Posterior vena cava (tissue), 2 donors: ENCODE results near the gene AP2A2. TPM values are rescaled to one million over a fixed set of nuclear protein-coding genes. Genes with fewer than 3 reads are reported as not detected.
A peak's percentile ranks its signal among the peaks of the same experiment; 100 is the strongest.

Experiments
- DNase-seq: peaks from one replicate; pipeline ENCODE4 v3.0.0-alpha.2; 2020; ENCODE audit warnings: low spot score
- intact Hi-C, 2 donors: fragments of 100-400 bp; cut with DNase I; formaldehyde crosslinking; loops; one replicate each; pipeline versions ENCODE4 v1.14.1 to v1.14.2; 2022 to 2023
- total RNA-seq, 2 donors: library from RNA; stranded (reverse); fragmentation: NEBNext Ultra II Directional; extraction: Animal tissue kit (Norgen Biotek cat#: 25700); gene quantifications; one replicate each; pipeline ENCODE4 v1.2.1, GENCODE V29; 2021
- donor health status: DM: yes; HTN: yes; CAD: no.
- donor health status: DM: yes; HTN: yes; CAD: no.

The AP2A2 gene
- total RNA-seq, 2 donors from 2014 or later = 83.5 to 117 TPM

- intact Hi-C loops = loop anchor here in 1 of 2 donors (10.0 kb wide), 1 partner anchor 177 kb away; no protein-coding TSS in a partner anchor
- DNase-seq = peak; percentile 73
Measured at GRCh38 chr11:1041936-1042608, 116.4 kb downstream of the AP2A2 start.

- peak; percentile 76 for DNase-seq
- intact Hi-C loops = loop anchor here in 1 of 2 donors (10.0 kb wide), 1 partner anchor 178 kb away; no protein-coding TSS in a partner anchor
Measured at GRCh38 chr11:1042626-1043562, 117.2 kb downstream of the AP2A2 start.

GRCh38 chr11:1043563-1044096 is 118.0 kb downstream of the AP2A2 start:
- intact Hi-C loops = loop anchor here in 1 of 2 donors (10.0 kb wide), 1 partner anchor 179 kb away; no protein-coding TSS in a partner anchor
- peak; percentile 69 for DNase-seq

- DNase-seq = no peak
Measured at GRCh38 chr11:1044160-1044559, 118.5 kb downstream of the AP2A2 start.

GRCh38 chr11:1047595-1048156 is 122.0 kb downstream of the AP2A2 start:
- DNase-seq = no peak
- intact Hi-C loops = loop anchor here in 1 of 2 donors (10.0 kb wide), 1 partner anchor 183 kb away; no protein-coding TSS in a partner anchor

More at GRCh38 chr11:1044160-1044559, 118.5 kb downstream of the AP2A2 start:
- intact Hi-C loops = loop anchor here in 1 of 2 donors (10.0 kb wide), 1 partner anchor 179 kb away; no protein-coding TSS in a partner anchor

DNA sequence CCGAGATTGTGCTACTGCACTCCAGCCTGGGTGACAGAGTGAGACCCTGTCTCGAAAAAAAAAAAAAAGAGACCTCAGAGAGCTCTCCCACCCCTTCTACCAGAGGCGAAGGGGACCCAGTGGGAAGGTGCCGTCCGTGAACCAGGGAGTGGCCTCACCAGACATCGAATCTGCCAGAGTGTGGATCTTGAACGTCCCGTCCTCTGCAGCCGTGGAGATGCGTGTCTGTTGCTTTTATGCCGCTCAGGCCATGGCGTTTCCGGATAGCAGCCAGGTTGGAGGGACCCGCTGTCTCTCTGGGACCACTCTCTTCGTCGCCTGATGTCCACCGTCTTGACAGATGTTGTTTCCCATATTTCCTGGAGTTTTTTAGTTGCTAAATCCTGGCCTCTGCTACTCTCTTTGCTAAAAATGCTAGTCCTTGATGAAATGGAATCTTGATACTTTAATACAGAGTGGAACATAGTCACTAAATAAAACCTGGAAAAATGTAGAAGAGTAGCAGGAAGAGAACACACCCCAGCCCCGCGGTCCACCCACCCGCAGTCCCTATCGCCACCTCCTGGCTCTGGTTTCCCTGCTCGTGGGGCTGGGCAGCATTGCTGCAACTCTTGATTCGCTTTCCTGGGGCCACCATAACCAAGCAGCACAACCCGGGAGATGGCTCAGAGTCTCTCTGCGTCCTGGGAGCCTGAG is 122.9 kb downstream of the AP2A2 start:
- no peak for DNase-seq
- intact Hi-C loops = loop anchor here in 1 of 2 donors (10.0 kb wide), 1 partner anchor 184 kb away; no protein-coding TSS in a partner anchor

- DNase-seq = no peak
- intact Hi-C loops = loop anchor here in 1 of 2 donors (10.0 kb wide), 1 partner anchor 184 kb away; no protein-coding TSS in a partner anchor
Measured at GRCh38 chr11:1049071-1049405, 123.4 kb downstream of the AP2A2 start.

- intact Hi-C loops = loop anchor here in 1 of 2 donors (10.0 kb wide), 1 partner anchor 185 kb away; no protein-coding TSS in a partner anchor
- DNase-seq = peak; percentile 82
Measured at GRCh38 chr11:1049431-1049891, 123.8 kb downstream of the AP2A2 start.

DNA sequence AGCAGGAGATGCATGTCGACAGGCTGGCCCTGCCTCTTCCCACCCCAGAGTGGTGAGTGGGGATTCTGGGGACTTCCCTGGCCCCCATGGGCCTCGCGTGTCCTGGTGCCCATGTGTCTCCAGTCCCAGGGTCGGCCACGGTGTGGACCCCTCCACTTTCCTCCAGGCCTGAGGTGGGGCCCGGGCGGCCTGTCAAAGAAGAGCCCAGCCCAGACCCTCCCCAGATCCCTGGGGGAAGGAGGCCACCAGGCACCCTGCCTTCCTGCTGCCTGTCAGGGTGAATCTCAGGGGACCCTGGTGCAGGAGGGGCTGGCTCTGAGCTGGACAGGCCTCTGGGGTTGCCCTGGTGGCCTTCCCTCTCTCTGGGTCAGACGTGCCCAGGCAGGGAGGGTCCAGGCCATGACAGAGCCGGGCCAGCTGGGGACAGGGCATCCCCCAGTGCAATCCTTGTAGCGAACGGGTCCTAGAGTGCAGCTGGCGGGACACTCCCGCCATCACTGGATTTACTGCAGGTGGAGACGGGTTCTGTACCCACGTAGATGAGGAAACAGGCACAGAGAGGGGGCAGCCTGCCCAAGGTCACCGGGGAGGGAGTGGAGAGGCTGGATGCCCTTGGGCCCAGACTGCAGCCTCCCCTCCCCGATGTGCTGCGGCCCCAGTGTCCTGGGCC is 124.4 kb downstream of the AP2A2 start:
- DNase-seq = peak; percentile 80
- intact Hi-C loops = loop anchor here (5.0 to 10.0 kb wide), 2 partner anchors 185 to 198 kb away; no protein-coding TSS in a partner anchor

DNA sequence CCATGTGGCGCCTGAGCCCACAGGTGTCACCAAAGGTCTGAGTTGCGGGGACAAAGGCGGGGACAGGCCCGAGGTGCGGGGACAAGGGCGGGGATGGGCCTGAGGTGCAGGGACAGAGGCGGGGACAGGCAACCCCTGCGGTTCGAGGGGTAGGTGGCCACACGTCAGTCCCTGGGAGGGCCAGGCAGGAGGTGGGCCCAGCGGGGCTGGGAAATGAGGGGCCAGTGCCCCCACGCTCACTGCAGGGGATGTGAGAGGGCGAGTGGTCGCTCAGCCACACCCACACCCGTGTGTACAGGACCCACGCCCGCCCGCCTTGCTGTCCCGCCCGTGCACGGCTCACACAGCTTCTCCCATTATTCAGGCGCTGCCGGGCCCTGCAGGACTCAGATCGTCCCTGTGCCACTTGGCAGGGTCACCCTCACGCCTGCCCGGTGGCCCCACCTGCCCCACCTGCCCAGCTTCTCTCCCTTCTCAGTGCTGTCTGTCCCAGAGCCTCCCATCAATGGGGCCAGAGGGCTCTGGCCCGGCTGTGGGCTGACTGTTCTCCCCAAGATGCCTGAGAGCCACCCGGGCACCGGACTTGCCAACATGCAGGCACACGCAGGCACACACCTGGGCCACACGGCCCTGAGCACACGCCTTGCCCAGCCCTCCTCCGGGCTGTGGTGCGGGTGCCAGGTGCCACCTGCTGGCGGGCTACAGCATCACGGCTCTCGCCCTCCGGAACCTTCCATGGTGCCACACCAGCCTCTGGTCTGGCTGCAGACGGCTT is 125.1 kb downstream of the AP2A2 start:
- peak; percentile 86 for DNase-seq
- intact Hi-C loops = loop anchor here in 1 of 2 donors (5.0 kb wide), 1 partner anchor 198 kb away; no protein-coding TSS in a partner anchor

DNA sequence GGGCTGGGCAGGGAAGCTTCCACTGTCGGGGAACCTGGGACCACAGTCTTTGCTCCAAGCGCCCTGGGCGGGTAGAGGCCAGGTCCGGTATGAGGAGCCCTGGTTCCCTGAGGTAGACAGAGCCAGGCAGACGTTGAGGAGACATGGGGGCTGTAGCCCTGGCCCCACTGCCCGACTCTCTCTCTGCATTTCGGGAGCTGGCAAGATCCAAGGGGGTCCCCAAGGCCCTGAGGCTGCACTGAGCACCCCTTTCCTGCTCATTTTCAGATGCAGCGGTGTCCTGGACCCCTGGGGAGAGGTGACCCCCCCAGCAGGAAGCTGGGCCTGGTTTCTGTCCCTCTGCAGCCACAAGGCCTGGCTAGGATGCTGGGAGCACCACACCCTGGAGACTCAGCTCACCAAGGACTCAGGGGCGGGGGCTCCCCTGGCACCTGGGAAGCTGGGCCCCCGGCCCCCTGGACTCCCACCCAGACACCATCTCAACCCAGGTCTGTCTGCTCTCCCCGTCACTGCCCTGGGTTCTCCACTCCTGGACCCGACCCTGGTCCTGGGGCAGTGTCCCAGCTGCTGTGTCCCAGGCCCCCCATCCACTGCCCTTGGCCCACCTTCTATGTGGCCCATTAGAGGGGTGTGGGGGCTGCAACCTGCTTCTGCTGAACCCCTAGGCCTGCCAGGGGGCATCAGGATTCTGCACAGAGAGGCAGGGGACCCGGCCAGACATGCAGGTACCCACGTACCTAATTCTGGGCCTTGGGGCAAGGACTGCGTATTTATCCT is 125.9 kb downstream of the AP2A2 start:
- peak; percentile 66 for DNase-seq
- intact Hi-C loops = loop anchor here in 1 of 2 donors (5.0 kb wide), 1 partner anchor 199 kb away; no protein-coding TSS in a partner anchor

- intact Hi-C loops = loop anchor here in 1 of 2 donors (5.0 kb wide), 1 partner anchor 200 kb away; no protein-coding TSS in a partner anchor
Measured at GRCh38 chr11:1052133-1053011, 126.7 kb downstream of the AP2A2 start.

GRCh38 chr11:1053121-1053901 is 127.6 kb downstream of the AP2A2 start:
- intact Hi-C loops = loop anchor here in 1 of 2 donors (5.0 kb wide), 1 partner anchor 201 kb away; no protein-coding TSS in a partner anchor
- DNase-seq = peak; percentile 77

More at GRCh38 chr11:1052133-1053011, 126.7 kb downstream of the AP2A2 start:
- peak; percentile 73 for DNase-seq
